Left lung (tissue), 10 donors: ENCODE results near the gene KIF3A. TPM values are rescaled to one million over a fixed set of nuclear protein-coding genes. Genes with fewer than 3 reads are reported as not detected.
A peak's percentile ranks its signal among the peaks of the same experiment; 100 is the strongest.

ENCODE experiments used
- ATAC-seq: fragments of 200-7000 bp; cut with Tn5 transposase; one replicate; pipeline ENCODE4 v1.9.1; 2020; ENCODE audit warnings: moderate library complexity
- DNase-seq, 4 donors: peaks; one replicate each; pipeline ENCODE4 v3.0.0-alpha.2; 2013 to 2020
- H3K27ac ChIP-seq, 2 donors: fragments of 200-600 bp; sonication (generic) in 1 of 2; one replicate each; pipeline versions ENCODE4 v1.5.0 to v1.8.0; 2020 to 2021
- H3K27me3 ChIP-seq, 2 donors: fragments of 200-600 bp; sonication (generic) in 1 of 2; one replicate each; pipeline versions ENCODE4 v1.5.0 to v1.8.0; 2020 to 2021
- H3K36me3 ChIP-seq, 2 donors: fragments of 200-600 bp; sonication (generic) in 1 of 2; one replicate each; pipeline versions ENCODE4 v1.5.0 to v1.8.0; 2020 to 2021
- H3K4me1 ChIP-seq, 2 donors: fragments of 200-600 bp; one replicate each; pipeline ENCODE4 v1.8.0; 2021
- H3K4me3 ChIP-seq, 2 donors: fragments of 200-600 bp; sonication (generic) in 1 of 2; one replicate each; pipeline versions ENCODE4 v1.5.0 to v1.8.0; 2020 to 2021; ENCODE audit warnings: mild to moderate bottlenecking in 1 of 2
- H3K9me3 ChIP-seq, 2 donors: fragments of 200-600 bp; sonication (generic) in 1 of 2; one replicate each; pipeline versions ENCODE4 v1.5.0 to v1.8.0; 2020 to 2021
- intact Hi-C, 2 donors: fragments of 100-400 bp; cut with DNase I; formaldehyde crosslinking; loops; one replicate each; pipeline versions ENCODE4 v1.11.2 to v1.14.2; 2022
- polyA plus RNA-seq, 6 donors: library from polyadenylated mRNA; unstranded; fragments of 120-200 nt; gene quantifications; one replicate each; pipeline ENCODE4 v1.2.1, GENCODE V29; 2013; ENCODE audit not compliant: insufficient read length in 6 of 6
- total RNA-seq, 2 donors: library from RNA; stranded (reverse); fragmentation: NEBNext Ultra II Directional; extraction: Animal tissue kit (Norgen Biotek cat#: 25700); gene quantifications; one replicate each; pipeline ENCODE4 v1.2.1, GENCODE V29; 2021
- TF ChIP-seq, protein P1 (sequence below), 2 donors: fragments of 200-600 bp; sonication (generic) in 1 of 2; IDR thresholded peaks; one replicate each; pipeline versions ENCODE4 v1.5.0 to v1.8.0; 2021; ENCODE audit warnings: antibody characterized with exemption in 2 of 2
- donor health status: DM: no; HTN: yes; CAD: no.
- donor health status: DM: no; HTN: no; CAD: no.

KIF3A gene
- total and polyA plus RNA-seq, 8 donors = 8.9 to 30.4 (median 25.5) TPM

GRCh38 chr5:132746954-132747615 lies 9.7 kb upstream of the KIF3A start, which contains the start of gene CCNI2:
TSS of gene CCNI2 (plus strand) at chr5:132747426. CDS start at chr5:132747496, 70 bp downstream.
- Histone ChIP-seq H3K4me3 (peak within 1 kb of the TSS; percentile 30 to 43), H3K27ac (peak within 1 kb of the TSS in 1 of 2 donors; percentile 18), H3K4me1 (peaks cover 6 to 11% of the 10 kb centered on the region in 2 donors), H3K9me3 (no peaks in the 10 kb centered on the region), H3K27me3 (peaks cover 26 to 62% of the 10 kb centered on the region in 2 donors), H3K36me3 (no peaks in the 10 kb centered on the region)
- DNase-seq (peak in 2 of 4 donors; percentile 25 to 82), ATAC-seq (peak; percentile 93)
- intact Hi-C loops = no loop called here
- TF ChIP-seq, protein P1, sequence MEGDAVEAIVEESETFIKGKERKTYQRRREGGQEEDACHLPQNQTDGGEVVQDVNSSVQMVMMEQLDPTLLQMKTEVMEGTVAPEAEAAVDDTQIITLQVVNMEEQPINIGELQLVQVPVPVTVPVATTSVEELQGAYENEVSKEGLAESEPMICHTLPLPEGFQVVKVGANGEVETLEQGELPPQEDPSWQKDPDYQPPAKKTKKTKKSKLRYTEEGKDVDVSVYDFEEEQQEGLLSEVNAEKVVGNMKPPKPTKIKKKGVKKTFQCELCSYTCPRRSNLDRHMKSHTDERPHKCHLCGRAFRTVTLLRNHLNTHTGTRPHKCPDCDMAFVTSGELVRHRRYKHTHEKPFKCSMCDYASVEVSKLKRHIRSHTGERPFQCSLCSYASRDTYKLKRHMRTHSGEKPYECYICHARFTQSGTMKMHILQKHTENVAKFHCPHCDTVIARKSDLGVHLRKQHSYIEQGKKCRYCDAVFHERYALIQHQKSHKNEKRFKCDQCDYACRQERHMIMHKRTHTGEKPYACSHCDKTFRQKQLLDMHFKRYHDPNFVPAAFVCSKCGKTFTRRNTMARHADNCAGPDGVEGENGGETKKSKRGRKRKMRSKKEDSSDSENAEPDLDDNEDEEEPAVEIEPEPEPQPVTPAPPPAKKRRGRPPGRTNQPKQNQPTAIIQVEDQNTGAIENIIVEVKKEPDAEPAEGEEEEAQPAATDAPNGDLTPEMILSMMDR (IDR thresholded peaks at IDR 0.05) = no peak

GRCh38 chr5:132746592-132746953 lies 9.2 kb upstream of the KIF3A start:
- TF ChIP-seq, protein P1 (IDR thresholded peaks at IDR 0.05) = no peak
- intact Hi-C loops = no loop called here
- DNase-seq (no peak), ATAC-seq (no peak)
- Histone ChIP-seq H3K27ac (no peak overlapping the region), H3K9me3 (no peaks in the 10 kb centered on the region), H3K4me3 (peak overlapping the region in 1 of 2 donors; percentile 43), H3K36me3 (no peaks in the 10 kb centered on the region), H3K27me3 (peaks cover 26 to 63% of the 10 kb centered on the region in 2 donors), H3K4me1 (peaks cover 6 to 11% of the 10 kb centered on the region in 2 donors)

DNA sequence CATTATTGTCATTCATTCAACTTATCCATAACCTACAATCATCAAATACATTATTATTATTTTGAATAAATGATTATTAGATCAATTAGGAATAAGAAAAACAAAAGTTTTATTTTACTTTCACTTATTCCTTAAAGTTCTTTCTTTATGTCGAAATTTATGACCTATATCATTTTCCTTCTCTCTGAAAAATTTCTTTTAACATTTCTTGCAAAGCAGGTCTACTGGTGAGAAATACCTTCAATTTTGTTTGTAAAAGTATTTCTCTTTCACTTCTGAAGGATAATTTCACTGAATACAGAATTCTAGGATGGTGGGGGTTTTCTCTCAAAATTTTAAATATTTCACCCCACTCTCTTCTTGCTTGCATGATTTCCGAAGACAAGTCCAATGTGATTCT lies 7.3 kb upstream of the KIF3A start:
- Histone ChIP-seq H3K4me3 (no peak overlapping the region), H3K27ac (no peak overlapping the region), H3K36me3 (no peaks in the 10 kb centered on the region), H3K9me3 (no peaks in the 10 kb centered on the region), H3K27me3 (peaks cover 26 to 81% of the 10 kb centered on the region in 2 donors), H3K4me1 (peaks cover 6 to 11% of the 10 kb centered on the region in 2 donors)
- ATAC-seq (no peak), DNase-seq (no peak)
- TF ChIP-seq, protein P1 (IDR thresholded peaks at IDR 0.05) = no peak
- intact Hi-C loops = no loop called here

DNA sequence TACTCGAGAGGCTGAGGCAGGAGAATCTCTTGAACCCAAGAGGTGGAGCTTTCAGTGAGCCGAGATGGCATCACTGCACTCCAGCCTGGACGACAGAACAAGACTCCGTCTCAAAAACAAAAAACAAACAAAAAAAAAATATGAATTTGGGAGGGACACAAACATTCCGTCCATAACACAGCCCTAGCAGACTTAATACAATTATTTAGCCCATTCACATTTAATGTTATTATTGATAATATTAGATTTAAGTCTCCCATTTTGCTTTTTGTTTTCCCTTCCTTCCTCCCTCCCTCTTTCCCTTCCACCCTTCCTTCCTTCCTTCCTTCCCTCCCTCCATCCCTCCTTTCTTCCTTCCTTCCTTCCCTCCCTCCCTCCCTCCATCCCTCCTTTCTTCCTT lies 5.3 kb upstream of the KIF3A start:
- Histone ChIP-seq H3K4me1 (peaks cover 6 to 14% of the 10 kb centered on the region in 2 donors), H3K27ac (no peak overlapping the region), H3K4me3 (no peak overlapping the region), H3K9me3 (no peaks in the 10 kb centered on the region), H3K27me3 (peaks cover 22 to 66% of the 10 kb centered on the region in 2 donors), H3K36me3 (no peaks in the 10 kb centered on the region)
- TF ChIP-seq, protein P1 (IDR thresholded peaks at IDR 0.05) = no peak
- ATAC-seq = no peak
- intact Hi-C loops = no loop called here
- DNase-seq = no peak

- ATAC-seq (no peak), DNase-seq (no peak)
- TF ChIP-seq, protein P1 (IDR thresholded peaks at IDR 0.05) = no peak
- Histone ChIP-seq H3K9me3 (no peaks in the 10 kb centered on the region), H3K27ac (no peak overlapping the region), H3K4me3 (no peak overlapping the region), H3K36me3 (no peaks in the 10 kb centered on the region), H3K27me3 (peaks cover 17 to 61% of the 10 kb centered on the region in 2 donors), H3K4me1 (peaks cover 4 to 11% of the 10 kb centered on the region in 2 donors)
- intact Hi-C loops = no loop called here
Observed at GRCh38 chr5:132742158-132742557, 4.8 kb upstream of the KIF3A start.
